ENCODE results near the gene TRAPPC10.

Gene TRAPPC10

GRCh38 chr21:44047996-44048560 lies 36.0 kb downstream of the TRAPPC10 start:
- DNase-seq = no peak

GRCh38 chr21:44049182-44049581 lies 37.1 kb downstream of the TRAPPC10 start:
- no peak for DNase-seq

- DNase-seq = no peak
Measured at GRCh38 chr21:44049606-44050005, 37.5 kb downstream of the TRAPPC10 start.

GRCh38 chr21:44050276-44050675 lies 38.2 kb downstream of the TRAPPC10 start:
- no peak for DNase-seq

GRCh38 chr21:44051462-44051941 lies 39.4 kb downstream of the TRAPPC10 start:
- DNase-seq = no peak

GRCh38 chr21:44052071-44052829 lies 40.1 kb downstream of the TRAPPC10 start:
- no peak for DNase-seq

- no peak for DNase-seq
Measured at GRCh38 chr21:44052830-44053226, 40.7 kb downstream of the TRAPPC10 start.

GRCh38 chr21:44053567-44053966 lies 41.5 kb downstream of the TRAPPC10 start:
- no peak for DNase-seq

GRCh38 chr21:44054710-44055109 lies 42.6 kb downstream of the TRAPPC10 start:
- DNase-seq = no peak

- DNase-seq = no peak
Measured at GRCh38 chr21:44057055-44057454, 44.9 kb downstream of the TRAPPC10 start.

- DNase-seq = no peak
Measured at GRCh38 chr21:44057960-44058651, 46.0 kb downstream of the TRAPPC10 start.

- no peak for DNase-seq
Measured at GRCh38 chr21:44058652-44058964, 46.5 kb downstream of the TRAPPC10 start.

- no peak for DNase-seq
Measured at GRCh38 chr21:44058981-44059380, 46.9 kb downstream of the TRAPPC10 start.

- no peak for DNase-seq
Measured at GRCh38 chr21:44059710-44060109, 47.6 kb downstream of the TRAPPC10 start.

GRCh38 chr21:44062380-44062779 lies 50.3 kb downstream of the TRAPPC10 start:
- no peak for DNase-seq

GRCh38 chr21:44063151-44063912 lies 51.2 kb downstream of the TRAPPC10 start:
- no peak for DNase-seq

GRCh38 chr21:44064852-44065403 lies 52.8 kb downstream of the TRAPPC10 start:
- no peak for DNase-seq

GRCh38 chr21:44065428-44065827 lies 53.3 kb downstream of the TRAPPC10 start:
- no peak for DNase-seq

- no peak for DNase-seq
Measured at GRCh38 chr21:44066116-44066515, 54.0 kb downstream of the TRAPPC10 start.

- DNase-seq = no peak
Measured at GRCh38 chr21:44067011-44067839, 55.1 kb downstream of the TRAPPC10 start.

GRCh38 chr21:44070391-44070790 lies 58.3 kb downstream of the TRAPPC10 start:
- DNase-seq = no peak

All from NCI-H526 treated with DMSO at 0.1 percent for 48 hours (cell line).